Subcutaneous abdominal adipose tissue (tissue), 5 donors: ENCODE data around the gene C11orf68.
"Not testable (repeated sequence)": the region's sequence is repeated elsewhere in the genome, so short reads cannot be mapped to it uniquely, and the experiment has no call there.

Experiments used
- H3K27ac ChIP-seq: one replicate; pipeline ENCODE4 v1.7.0; 2013; ENCODE audit warnings: low read depth, mild to moderate bottlenecking, inconsistent platforms, low read length, moderate library complexity
- H3K27me3 ChIP-seq, 5 donors: one replicate each; pipeline ENCODE4 v1.7.0; 2013; ENCODE audit warnings: low read length in 5 of 5, inconsistent platforms in 1 of 5; ENCODE audit not compliant: control insufficient read depth in 5 of 5, insufficient read depth in 4 of 5
- H3K36me3 ChIP-seq, 5 donors: one replicate each; pipeline ENCODE4 v1.7.0; 2013; ENCODE audit warnings: low read length in 5 of 5; ENCODE audit not compliant: control insufficient read depth in 5 of 5, insufficient read depth in 5 of 5
- H3K4me1 ChIP-seq, 5 donors: one replicate each; pipeline ENCODE4 v1.7.0; 2013; ENCODE audit warnings: low read length in 5 of 5, mild to moderate bottlenecking in 3 of 5, moderate library complexity in 1 of 5; ENCODE audit not compliant: control insufficient read depth in 5 of 5, insufficient read depth in 5 of 5
- H3K4me3 ChIP-seq, 5 donors: one replicate each; pipeline ENCODE4 v1.7.0; 2013; ENCODE audit warnings: low read length in 5 of 5, low read depth in 1 of 5
- H3K9ac ChIP-seq, 5 donors: one replicate each; pipeline ENCODE4 v1.7.0; 2013; ENCODE audit warnings: low read length in 5 of 5, mild to moderate bottlenecking in 4 of 5, moderate library complexity in 3 of 5
- H3K9me3 ChIP-seq, 5 donors: one replicate each; pipeline ENCODE4 v1.7.0; 2013; ENCODE audit warnings: low read length in 5 of 5; ENCODE audit not compliant: control insufficient read depth in 5 of 5
- donor health status: healthy.
- donor health status: healthy.
- donor health status: healthy.
- donor health status: healthy.
- donor health status: healthy.

Gene C11orf68

DNA sequence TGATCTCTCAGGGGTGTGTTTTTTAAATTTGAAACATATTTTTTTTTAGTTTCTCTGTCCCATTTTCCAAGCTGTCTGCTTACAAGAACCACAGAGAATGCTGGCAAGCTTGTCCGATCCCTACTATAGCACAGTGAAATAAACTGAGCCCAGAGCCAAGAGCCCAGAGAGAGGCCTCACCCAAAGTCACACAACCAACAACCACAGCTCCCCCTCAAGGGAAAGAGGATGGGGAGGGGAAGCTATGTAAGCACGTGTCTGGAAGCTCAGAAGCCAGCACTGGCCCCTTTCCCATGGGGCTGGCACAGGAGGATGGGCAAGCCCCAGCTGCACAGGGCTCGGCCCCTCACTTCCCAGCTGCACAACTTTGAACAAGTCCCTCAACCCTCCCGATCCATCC lies 39.4 kb upstream of the C11orf68 start:
- peaks cover 7 to 19% (median 17%) of the 10 kb centered on the region in 5 donors for H3K4me1 ChIP-seq
- no peak overlapping the region for H3K27ac ChIP-seq
- no peak overlapping the region for H3K9ac ChIP-seq
- no peaks in the 10 kb centered on the region for H3K9me3 ChIP-seq
- no peak overlapping the region for H3K4me3 ChIP-seq
- peaks cover 4 to 7% (median 6%) of the 10 kb centered on the region in 5 donors for H3K27me3 ChIP-seq
- no peaks in the 10 kb centered on the region for H3K36me3 ChIP-seq

DNA sequence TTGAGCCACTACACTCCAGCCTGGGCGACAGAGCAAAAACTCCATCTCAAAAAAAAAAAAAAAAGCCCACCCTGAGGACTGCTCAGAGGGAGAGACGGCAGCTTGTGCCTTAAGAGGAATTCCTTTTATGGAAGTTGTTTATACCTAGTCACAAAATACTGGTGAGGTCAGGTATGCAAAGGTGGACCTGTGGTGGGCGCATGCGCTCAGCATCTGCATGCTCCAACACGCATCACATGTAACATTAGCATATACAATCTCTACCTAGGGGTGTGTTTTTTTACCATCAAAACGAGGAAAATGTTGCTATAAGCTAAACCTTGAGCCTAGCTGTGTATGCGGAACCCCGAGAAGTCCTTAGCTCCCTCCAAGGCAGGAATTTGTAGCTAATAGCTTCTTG lies 35.9 kb upstream of the C11orf68 start:
- Histone ChIP-seq H3K4me1 (no peaks in the 10 kb centered on the region), H3K9me3 (no peaks in the 10 kb centered on the region), H3K27ac (no peak overlapping the region), H3K36me3 (no peaks in the 10 kb centered on the region), H3K27me3 (peaks cover 4 to 7% (median 6%) of the 10 kb centered on the region in 5 donors), H3K4me3 (no peak overlapping the region), H3K9ac (no peak overlapping the region)

DNA sequence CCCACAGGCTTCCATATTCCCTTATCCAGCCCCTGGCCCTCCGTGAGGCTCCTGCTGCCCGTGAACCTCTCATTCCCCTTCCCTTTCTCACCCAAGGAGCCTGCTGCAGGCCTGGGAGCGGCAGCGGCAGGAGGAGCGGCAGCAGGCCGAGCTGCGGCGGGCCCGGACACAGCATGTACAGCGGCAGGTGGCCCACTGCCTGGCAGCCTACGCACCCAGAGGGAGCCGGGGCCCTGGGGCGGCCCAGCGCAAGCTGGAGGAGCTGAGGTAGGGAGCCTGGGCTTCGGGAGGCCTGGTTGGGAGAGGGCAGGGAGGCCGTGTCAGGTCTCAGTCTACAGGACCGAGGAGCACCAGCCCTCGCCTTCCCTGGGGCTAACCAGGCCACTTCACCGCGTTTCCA lies 34.6 kb upstream of the C11orf68 start:
- H3K4me3 ChIP-seq, result no peak overlapping the region
- H3K9ac ChIP-seq, result no peak overlapping the region
- H3K4me1 ChIP-seq, result no peaks in the 10 kb centered on the region
- no peaks in the 10 kb centered on the region for H3K9me3 ChIP-seq
- H3K36me3 ChIP-seq, result no peaks in the 10 kb centered on the region
- H3K27ac ChIP-seq, result no peak overlapping the region
- peaks cover 3 to 7% (median 5%) of the 10 kb centered on the region in 5 donors for H3K27me3 ChIP-seq

DNA sequence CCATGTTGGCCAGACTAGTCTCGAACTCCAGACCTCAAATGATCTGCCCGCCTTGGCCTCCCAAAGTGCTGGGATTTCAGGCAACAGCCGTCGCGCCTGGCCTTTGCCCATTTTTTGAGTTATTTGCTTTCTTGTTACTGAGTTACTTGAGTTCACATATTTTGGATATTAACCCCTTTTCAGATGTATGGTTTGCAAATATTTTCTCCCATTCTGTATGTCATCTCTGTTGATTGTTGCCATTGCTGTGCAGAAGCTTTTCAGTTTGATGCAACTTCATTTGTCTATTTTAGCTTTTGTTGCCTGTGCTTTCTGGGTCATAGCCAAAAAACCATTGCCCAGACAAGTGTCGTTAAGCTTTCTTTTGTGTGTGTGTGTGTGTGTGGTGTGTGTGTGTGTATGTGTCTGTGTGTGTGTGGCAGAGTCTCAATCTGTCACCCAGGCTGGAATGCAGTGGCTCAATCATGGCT lies 33.2 kb upstream of the C11orf68 start:
- Histone ChIP-seq H3K4me1 (no peaks in the 10 kb centered on the region), H3K4me3 (no peak overlapping the region), H3K27me3 (peaks cover 4 to 9% (median 5%) of the 10 kb centered on the region in 5 donors), H3K36me3 (no peaks in the 10 kb centered on the region), H3K9ac (no peak overlapping the region), H3K27ac (no peak overlapping the region), H3K9me3 (no peaks in the 10 kb centered on the region)

DNA sequence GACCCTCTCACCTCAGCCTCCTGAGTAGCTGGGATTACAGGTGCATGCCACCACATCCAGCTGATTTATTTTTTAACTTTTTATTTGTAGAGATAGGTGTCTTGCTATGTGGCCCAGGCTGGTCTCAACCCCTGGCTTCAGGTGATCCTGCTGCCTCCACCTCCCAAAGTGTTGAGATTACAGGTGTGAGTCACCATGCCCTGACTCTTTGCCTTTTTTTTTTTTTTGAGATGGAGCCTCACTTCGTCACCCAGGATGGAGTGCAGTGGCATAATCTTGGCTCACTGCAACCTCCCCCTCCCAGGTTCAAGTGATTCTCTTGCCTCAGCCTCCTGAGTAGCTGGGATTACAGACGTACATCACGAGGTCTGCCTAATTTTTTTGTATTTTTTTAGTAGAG lies 32.8 kb upstream of the C11orf68 start:
- not testable (repeated sequence) for H3K4me3 ChIP-seq, H3K27ac ChIP-seq, H3K4me1 ChIP-seq, H3K27me3 ChIP-seq, H3K9ac ChIP-seq, H3K36me3 ChIP-seq, H3K9me3 ChIP-seq

DNA sequence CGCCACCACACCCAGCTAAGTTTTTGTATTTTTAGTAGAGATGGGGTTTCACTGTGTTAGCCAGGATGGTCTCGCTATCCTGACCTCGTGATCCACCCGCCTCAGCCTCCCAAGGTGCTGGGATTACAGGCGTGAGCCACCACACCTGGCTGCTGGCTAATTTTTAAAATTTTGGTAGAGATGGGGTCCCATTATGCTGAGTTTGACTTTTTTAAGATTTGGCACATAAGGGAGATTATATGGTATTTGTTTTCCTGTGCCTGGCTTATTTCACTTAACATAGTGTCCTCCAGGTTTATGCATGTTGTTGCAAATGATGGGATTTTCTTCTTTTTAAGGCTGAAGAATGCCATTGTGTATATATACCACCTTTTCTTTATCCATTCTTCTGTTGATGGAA lies 31.8 kb upstream of the C11orf68 start:
- not testable (repeated sequence) for H3K27me3 ChIP-seq, H3K9ac ChIP-seq, H3K4me1 ChIP-seq, H3K4me3 ChIP-seq, H3K9me3 ChIP-seq, H3K27ac ChIP-seq, H3K36me3 ChIP-seq

DNA sequence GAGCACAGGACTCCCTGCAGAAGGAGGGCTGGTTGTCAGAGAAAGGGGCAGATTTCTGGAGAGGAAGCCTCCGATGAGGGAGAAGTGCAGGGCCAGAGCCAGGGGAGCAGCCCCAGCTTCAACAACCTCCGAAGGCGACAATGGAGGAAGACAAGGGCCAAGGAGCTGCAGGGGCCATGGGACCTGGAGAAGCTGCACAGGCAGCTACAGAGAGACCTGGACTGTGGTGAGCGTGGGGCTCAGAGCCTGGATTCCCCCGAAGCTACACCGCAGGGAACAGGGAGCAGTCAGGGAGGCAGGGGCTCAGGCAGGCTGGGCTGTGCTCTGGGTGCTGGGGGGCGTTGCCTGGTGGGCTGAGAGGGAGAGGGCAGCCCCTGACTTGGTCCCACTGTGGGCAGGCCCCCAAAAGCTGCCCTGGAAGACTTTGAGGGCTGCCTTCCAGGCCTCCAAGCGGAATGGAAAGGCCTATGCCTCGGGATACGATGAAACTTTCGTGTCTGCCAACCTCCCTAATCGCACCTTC lies 28.8 kb upstream of the C11orf68 start:
- no peaks in the 10 kb centered on the region for H3K4me1 ChIP-seq
- H3K27me3 ChIP-seq, result peaks cover 0 to 7% (median 4%) of the 10 kb centered on the region in 5 donors
- H3K27ac ChIP-seq, result no peak overlapping the region
- H3K9me3 ChIP-seq, result no peaks in the 10 kb centered on the region
- no peak overlapping the region for H3K4me3 ChIP-seq
- H3K9ac ChIP-seq, result no peak overlapping the region
- no peaks in the 10 kb centered on the region for H3K36me3 ChIP-seq

DNA sequence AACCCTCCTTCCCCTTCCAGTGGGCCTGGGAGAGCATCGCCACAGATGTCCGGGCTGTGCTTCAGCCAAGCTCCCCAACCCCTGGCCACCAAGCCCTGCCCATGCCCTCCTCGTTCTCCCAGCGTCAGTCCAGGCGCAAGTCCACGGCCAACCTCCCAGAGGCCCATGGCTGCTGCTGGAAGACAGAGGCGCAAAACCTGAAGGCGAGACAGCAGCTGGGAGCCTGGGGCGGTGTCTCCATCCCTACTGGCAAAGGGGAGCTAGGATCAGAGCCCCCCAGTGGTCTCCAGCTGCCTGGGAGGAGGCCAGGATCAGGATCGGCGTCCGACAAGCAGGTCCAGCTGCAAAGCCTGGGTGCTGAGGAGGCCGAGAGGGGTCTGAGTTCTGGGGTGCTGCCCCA lies 28.3 kb upstream of the C11orf68 start:
- peaks cover 0 to under 1% (median 0%) of the 10 kb centered on the region in 5 donors for H3K4me1 ChIP-seq

DNA sequence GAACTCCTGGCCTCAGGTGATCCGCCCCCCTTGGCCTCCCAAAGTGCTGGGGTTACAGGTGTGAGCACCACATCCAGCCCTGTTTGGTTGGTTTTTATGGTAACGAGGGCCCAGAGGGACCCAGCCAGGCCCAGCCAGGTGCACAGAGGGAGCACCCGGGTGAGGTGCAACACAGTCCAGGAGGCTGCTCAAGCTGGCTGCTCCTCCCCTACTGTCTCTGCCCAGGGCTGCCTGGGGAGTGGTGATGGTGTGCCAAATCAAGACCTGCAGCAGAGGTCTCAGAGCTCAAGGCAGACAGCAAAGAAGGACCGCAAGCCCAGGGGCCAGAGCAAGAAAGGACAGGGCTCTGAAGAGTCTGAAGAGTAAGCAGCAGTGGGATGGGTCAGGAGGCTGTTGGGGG lies 27.8 kb upstream of the C11orf68 start:
- no peak overlapping the region for H3K4me3 ChIP-seq
- H3K9ac ChIP-seq, result no peak overlapping the region
- peaks cover 0 to 7% (median 4%) of the 10 kb centered on the region in 5 donors for H3K27me3 ChIP-seq
- H3K27ac ChIP-seq, result no peak overlapping the region
- H3K9me3 ChIP-seq, result no peaks in the 10 kb centered on the region
- H3K36me3 ChIP-seq, result no peaks in the 10 kb centered on the region
- peaks cover 0 to 5% (median 0%) of the 10 kb centered on the region in 5 donors for H3K4me1 ChIP-seq

More for the DNA sequence above, 28.3 kb upstream of the C11orf68 start:
- H3K27ac ChIP-seq, result no peak overlapping the region
- no peak overlapping the region for H3K4me3 ChIP-seq
- H3K9ac ChIP-seq, result no peak overlapping the region
- no peaks in the 10 kb centered on the region for H3K36me3 ChIP-seq
- H3K9me3 ChIP-seq, result no peaks in the 10 kb centered on the region
- peaks cover 0 to 7% (median 4%) of the 10 kb centered on the region in 5 donors for H3K27me3 ChIP-seq

DNA sequence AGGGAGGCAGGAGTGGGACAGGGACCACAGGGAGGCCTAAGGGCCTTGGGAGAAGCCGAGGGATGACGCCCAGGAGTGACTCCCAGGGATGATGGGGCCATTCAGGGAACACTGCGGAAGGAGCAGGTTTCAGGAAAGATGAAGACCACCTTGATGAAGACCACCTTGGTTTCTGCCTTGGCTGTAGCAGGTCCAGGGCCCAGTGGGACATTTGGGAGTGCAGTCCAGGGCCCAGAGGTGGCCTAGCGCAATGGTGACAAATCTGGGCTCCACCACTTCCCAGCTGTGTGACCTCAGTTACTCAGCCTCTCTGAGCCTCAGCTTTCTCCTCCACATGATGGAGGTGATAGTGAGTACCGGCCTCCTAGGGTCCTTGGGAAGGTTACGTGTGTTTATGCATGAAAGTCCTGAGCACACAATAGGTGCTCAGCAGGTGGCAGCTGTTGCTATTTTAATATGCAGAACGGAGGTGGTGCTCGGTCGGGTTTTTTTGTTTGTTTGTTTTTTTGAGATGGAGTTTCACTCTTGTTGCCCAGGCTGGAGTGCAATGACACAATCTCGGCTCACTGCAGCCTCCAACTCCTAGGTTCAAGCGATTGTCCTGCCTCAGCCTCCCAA lies 27.2 kb upstream of the C11orf68 start:
- H3K4me1 ChIP-seq, result peaks cover 0 to 7% (median 0%) of the 10 kb centered on the region in 5 donors
- no peak overlapping the region for H3K4me3 ChIP-seq
- H3K36me3 ChIP-seq, result no peaks in the 10 kb centered on the region
- peaks cover 0 to 7% (median 4%) of the 10 kb centered on the region in 5 donors for H3K27me3 ChIP-seq
- no peaks in the 10 kb centered on the region for H3K9me3 ChIP-seq
- H3K9ac ChIP-seq, result no peak overlapping the region
- no peak overlapping the region for H3K27ac ChIP-seq
